GM23338 (cell line): ENCODE results near the gene USP31. TPM values are rescaled to one million over a fixed set of nuclear protein-coding genes. Genes with fewer than 3 reads are reported as not detected.
A peak's percentile ranks its signal among the peaks of the same experiment; 100 is the strongest.

ENCODE experiments used
- ATAC-seq: fragments of 200-7000 bp; cut with Tn5 transposase; 3 replicates; pipeline ENCODE4 v1.9.1; 2020
- DNase-seq: peaks from one replicate; pipeline ENCODE4 v3.0.0-alpha.2; 2015; ENCODE audit warnings: low spot score
- H2AFZ ChIP-seq: fragments of 200-600 bp; sonication (generic); 2 replicates; pipeline ENCODE4 v1.8.0; 2016; ENCODE audit warnings: antibody characterized with exemption, mild to moderate bottlenecking, moderate library complexity
- H3F3A ChIP-seq: fragments of 200-600 bp; sonication (generic); replicated peaks from 2 replicates; pipeline ENCODE4 v1.8.0; 2017; ENCODE audit warnings: antibody characterized with exemption, mixed run types, low read depth
- H3K27ac ChIP-seq: fragments of 200-600 bp; sonication (generic); 2 replicates; pipeline ENCODE4 v1.6.1; 2016; ENCODE audit warnings: low read depth
- H3K27me3 ChIP-seq: fragments of 200-600 bp; sonication (generic); 2 replicates; pipeline ENCODE4 v1.8.0; 2016; ENCODE audit warnings: mild to moderate bottlenecking, mixed run types, moderate library complexity; ENCODE audit not compliant: insufficient read depth
- H3K36me3 ChIP-seq: fragments of 200-600 bp; sonication (generic); 2 replicates; pipeline ENCODE4 v1.8.0; 2016; ENCODE audit warnings: mild to moderate bottlenecking; ENCODE audit not compliant: insufficient read depth
- H3K4me1 ChIP-seq: fragments of 200-600 bp; sonication (generic); 2 replicates; pipeline ENCODE4 v1.8.0; 2016; ENCODE audit warnings: mild to moderate bottlenecking, moderate library complexity; ENCODE audit not compliant: insufficient read depth
- H3K4me2 ChIP-seq: fragments of 200-600 bp; sonication (generic); 2 replicates; pipeline ENCODE4 v1.7.1; 2017; ENCODE audit warnings: mixed run types
- H3K4me3 ChIP-seq: fragments of 200-600 bp; sonication (generic); 2 replicates; pipeline ENCODE4 v1.6.1; 2016; ENCODE audit warnings: mixed run types
- H3K79me2 ChIP-seq: fragments of 200-600 bp; sonication (generic); replicated peaks from 2 replicates; pipeline ENCODE4 v1.8.0; 2017; ENCODE audit warnings: mild to moderate bottlenecking; ENCODE audit not compliant: insufficient read depth
- H3K9me2 ChIP-seq: fragments of 200-600 bp; sonication (generic); 2 replicates; pipeline ENCODE4 v1.8.0; 2017; ENCODE audit not compliant: insufficient read depth
- H4K20me1 ChIP-seq: fragments of 200-600 bp; sonication (generic); replicated peaks from 2 replicates; pipeline ENCODE4 v1.8.0; 2017; ENCODE audit warnings: mild to moderate bottlenecking; ENCODE audit not compliant: insufficient read depth
- H3K27ac Mint-ChIP-seq: 2 replicates; pipeline ENCODE4 v1.8.0; 2020; ENCODE audit warnings: inconsistent platforms, mild to moderate bottlenecking, moderate library complexity, mixed read lengths
- H3K27me3 Mint-ChIP-seq: 3 replicates; pipeline ENCODE4 v1.8.0; 2022; ENCODE audit warnings: low read depth, mild to moderate bottlenecking, moderate library complexity, mixed read lengths, inconsistent platforms; ENCODE audit not compliant: insufficient read depth, poor library complexity
- H3K36me3 Mint-ChIP-seq: 3 replicates; pipeline ENCODE4 v1.8.0; 2021; ENCODE audit warnings: low read depth, mild to moderate bottlenecking, inconsistent platforms, moderate library complexity, mixed read lengths
- H3K4me1 Mint-ChIP-seq: 3 replicates; pipeline ENCODE4 v1.8.0; 2020; ENCODE audit warnings: mild to moderate bottlenecking, inconsistent platforms, mixed read lengths
- H3K4me3 Mint-ChIP-seq: 3 replicates; pipeline ENCODE4 v1.8.0; 2021; ENCODE audit warnings: moderate library complexity, mild to moderate bottlenecking, inconsistent platforms, mixed read lengths
- H3K9me3 Mint-ChIP-seq: 3 replicates; pipeline ENCODE4 v1.8.0; 2020; ENCODE audit warnings: moderate library complexity, mild to moderate bottlenecking, inconsistent platforms, mixed read lengths
- CREB1 ChIP-seq: fragments of 250-450 bp; sonication (Bioruptor Pico); IDR thresholded peaks from 2 replicates; pipeline ENCODE4 v1.5.0; 2020; ENCODE audit warnings: low read depth, mild to moderate bottlenecking, moderate library complexity
- CTCF ChIP-seq, 2 experiments: fragments of 200-600 bp in 1 of 2; sonication (generic) in 1 of 2; conservative IDR thresholded peaks; 2 replicates each; pipeline versions ENCODE4 v1.5.1 to v1.6.1; 2016 to 2017; ENCODE audit warnings: antibody characterized with exemption in 2 of 2, low read depth in 2 of 2, mild to moderate bottlenecking in 2 of 2, moderate library complexity in 1 of 2
- EZH2 ChIP-seq: fragments of 200-600 bp; sonication (generic); IDR thresholded peaks from one replicate; pipeline ENCODE4 v1.8.0; 2017; ENCODE audit warnings: antibody characterized with exemption, mild to moderate bottlenecking, low read depth; ENCODE audit not compliant: unreplicated experiment
- EZH2phosphoT487 ChIP-seq: fragments of 200-600 bp; sonication (generic); IDR thresholded peaks from one replicate; pipeline ENCODE4 v1.8.1; 2018; ENCODE audit warnings: antibody characterized with exemption; ENCODE audit not compliant: unreplicated experiment
- JUNB ChIP-seq: IDR thresholded peaks from one replicate; pipeline ENCODE4 v1.6.1; 2016; ENCODE audit warnings: antibody characterized with exemption; ENCODE audit not compliant: unreplicated experiment
- NANOG ChIP-seq: IDR thresholded peaks from 2 replicates; pipeline ENCODE4 v1.6.1; 2016; ENCODE audit warnings: antibody characterized with exemption, borderline replicate concordance
- POLR2AphosphoS5 ChIP-seq: IDR thresholded peaks from 2 replicates; pipeline ENCODE4 v1.6.1; 2016; ENCODE audit warnings: antibody characterized with exemption, low read depth
- REST ChIP-seq: IDR thresholded peaks from one replicate; pipeline ENCODE4 v1.6.1; 2018; ENCODE audit warnings: antibody characterized with exemption; ENCODE audit not compliant: unreplicated experiment
- STAT1 ChIP-seq: IDR thresholded peaks from one replicate; pipeline ENCODE4 v1.6.1; 2016; ENCODE audit warnings: antibody characterized with exemption; ENCODE audit not compliant: unreplicated experiment
- ZNF114 ChIP-seq: fragments of 250-450 bp; sonication (Bioruptor Pico); IDR thresholded peaks from 2 replicates; pipeline ENCODE4 v1.5.0; 2020; ENCODE audit warnings: mild to moderate bottlenecking, moderate library complexity
- ZNF331 ChIP-seq: fragments of 250-450 bp; sonication (Bioruptor Pico); IDR thresholded peaks from 2 replicates; pipeline ENCODE4 v1.5.0; 2020; ENCODE audit warnings: low read depth, mild to moderate bottlenecking, moderate library complexity
- ZNF462 ChIP-seq: fragments of 250-450 bp; sonication (Bioruptor Pico); IDR thresholded peaks from 2 replicates; pipeline ENCODE4 v1.5.0; 2020; ENCODE audit warnings: mild to moderate bottlenecking, moderate library complexity
- polyA plus RNA-seq: library from polyadenylated mRNA; unstranded; fragments of >200 nt; fragmentation: Nextera tagmentation; extraction: Ambion mirVana; gene quantifications from 2 replicates; pipeline ENCODE4 v1.2.1, GENCODE V29; 2016
- total RNA-seq: library from RNA; depleted of rRNA; stranded (reverse); fragments of >200 nt; shearing (Covaris generic); gene quantifications from 2 replicates; pipeline ENCODE4 v1.2.3, GENCODE V29; 2014
- TF ChIP-seq, protein P1 (sequence below): IDR thresholded peaks from 2 replicates; pipeline ENCODE4 v1.6.1; 2016; ENCODE audit warnings: antibody characterized with exemption

USP31 gene
- total and polyA plus RNA-seq, 2 experiments from 2014 or later: 4.3 to 17.9 TPM

DNA sequence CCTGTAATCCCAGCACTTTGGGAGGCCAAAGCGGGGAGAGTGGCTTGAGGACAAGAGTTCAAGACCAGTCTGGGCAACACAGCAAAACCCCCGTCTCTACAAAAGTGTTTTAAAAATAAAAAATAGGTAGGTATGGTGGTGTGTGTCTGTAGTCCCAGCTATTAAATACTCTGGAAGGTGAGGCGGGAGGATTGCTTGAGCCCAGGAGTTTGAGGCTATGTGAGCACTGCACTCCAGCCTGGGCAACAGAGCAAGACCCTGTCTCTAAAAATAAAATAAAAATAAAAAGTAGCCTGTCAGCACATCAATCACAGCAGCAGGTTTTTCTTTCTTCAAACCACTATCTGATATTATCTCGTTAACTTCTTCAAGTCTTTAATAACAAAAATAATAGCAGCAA lies 1.6 kb downstream of the USP31 start:
- peaks cover 46% of the 10 kb centered on the region for H3K4me1 Mint-ChIP-seq
- peaks cover 8% of the 10 kb centered on the region; the same call in 1 of the 2 replicates for H3K27me3 ChIP-seq
- peaks cover 45% of the 10 kb centered on the region for H3K4me1 ChIP-seq
- no peak overlapping the region for H2AFZ ChIP-seq
- no peak for DNase-seq
- no peaks in the 10 kb centered on the region for H3K36me3 ChIP-seq
- TF ChIP-seq STAT1: no peak
- no peak for TF ChIP-seq ZNF462 (CRISPR knock-in tag)
- no peak for TF ChIP-seq ZNF114 (CRISPR knock-in tag)
- no peak for TF ChIP-seq EZH2
- no peak for TF ChIP-seq REST
- TF ChIP-seq EZH2phosphoT487: no peak
- TF ChIP-seq NANOG: no peak
- TF ChIP-seq POLR2AphosphoS5: no peak
- no peak for TF ChIP-seq ZNF331 (CRISPR knock-in tag)
- TF ChIP-seq CREB1 (CRISPR knock-in tag): no peak
- TF ChIP-seq, protein P1, sequence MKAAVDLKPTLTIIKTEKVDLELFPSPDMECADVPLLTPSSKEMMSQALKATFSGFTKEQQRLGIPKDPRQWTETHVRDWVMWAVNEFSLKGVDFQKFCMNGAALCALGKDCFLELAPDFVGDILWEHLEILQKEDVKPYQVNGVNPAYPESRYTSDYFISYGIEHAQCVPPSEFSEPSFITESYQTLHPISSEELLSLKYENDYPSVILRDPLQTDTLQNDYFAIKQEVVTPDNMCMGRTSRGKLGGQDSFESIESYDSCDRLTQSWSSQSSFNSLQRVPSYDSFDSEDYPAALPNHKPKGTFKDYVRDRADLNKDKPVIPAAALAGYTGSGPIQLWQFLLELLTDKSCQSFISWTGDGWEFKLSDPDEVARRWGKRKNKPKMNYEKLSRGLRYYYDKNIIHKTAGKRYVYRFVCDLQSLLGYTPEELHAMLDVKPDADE: no peak
- TF ChIP-seq JUNB: no peak
- TF ChIP-seq CTCF (conservative IDR thresholded peaks at IDR 0.05; ENCODE audit: low read depth in 2 of 2): no peak
- H3K27ac Mint-ChIP-seq: no peak overlapping the region
- H3K4me2 ChIP-seq: peak overlapping the region; percentile 91
- no peaks in the 10 kb centered on the region for H3K9me2 ChIP-seq
- peaks cover 6% of the 10 kb centered on the region for H3K27me3 Mint-ChIP-seq
- no peaks in the 10 kb centered on the region; the same call in 2 of the 3 replicates for H3K9me3 Mint-ChIP-seq
- H3K36me3 Mint-ChIP-seq: peaks cover 5% of the 10 kb centered on the region; the same call in 1 of the 3 replicates
- H3K79me2 ChIP-seq: peaks cover 57% of the 10 kb centered on the region
- peak overlapping the region; percentile 94 for H3K4me3 Mint-ChIP-seq
- H3K4me3 ChIP-seq: peak overlapping the region; percentile 86
- H3K27ac ChIP-seq: no peak overlapping the region
- no peak for ATAC-seq
- no peaks in the 10 kb centered on the region for H3F3A ChIP-seq
- peaks cover 30% of the 10 kb centered on the region for H4K20me1 ChIP-seq
